ENCODE data around the gene RNH1. TPM values are rescaled to one million over a fixed set of nuclear protein-coding genes. Genes with fewer than 3 reads are reported as not detected.

RNH1 gene
- total RNA-seq, 1 experiment from 2014 or later, result 103 TPM

DNA sequence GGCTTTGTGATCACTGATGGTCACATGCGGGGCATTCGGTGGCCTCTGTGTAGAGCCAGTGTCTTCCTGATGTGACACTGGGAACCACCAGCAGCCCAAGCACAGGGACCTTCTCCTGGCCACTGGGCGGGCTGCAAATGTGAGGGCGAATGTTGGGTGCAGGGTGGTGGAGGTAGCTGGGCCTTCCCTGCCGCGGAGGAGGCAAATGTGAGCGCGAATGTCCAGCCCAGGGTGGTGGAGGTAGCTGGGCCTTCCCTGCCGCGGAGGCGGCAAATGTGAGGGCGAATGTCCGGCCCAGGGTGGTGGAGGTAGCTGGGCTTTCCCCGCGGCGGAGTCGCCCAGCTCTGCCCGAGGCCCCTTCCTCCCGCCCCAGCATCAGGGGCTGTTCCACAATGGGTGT, 33.6 kb downstream of the RNH1 start:
- H3K9me3 Mint-ChIP-seq (ENCODE audit: low read depth, unreplicated experiment), result no peaks in the 10 kb centered on the region
- DNase-seq, result no peak
- no TSS peak for BruUV-seq (replicated peaks)
- no peaks in the 10 kb centered on the region for H3K27me3 Mint-ChIP-seq (ENCODE audit: unreplicated experiment)
- peaks cover 10% of the 10 kb centered on the region for H3K4me1 Mint-ChIP-seq (ENCODE audit: low read depth, unreplicated experiment)
- CTCF ChIA-PET, result no interaction called here
- intact Hi-C loops (cut with micrococcal nuclease; ENCODE audit: unreplicated experiment), result no loop called here
- H3K27ac Mint-ChIP-seq (ENCODE audit: unreplicated experiment), result no peak overlapping the region
- no peak overlapping the region for H3K4me3 Mint-ChIP-seq (ENCODE audit: low read depth, unreplicated experiment)
- TF ChIP-seq, protein P1, sequence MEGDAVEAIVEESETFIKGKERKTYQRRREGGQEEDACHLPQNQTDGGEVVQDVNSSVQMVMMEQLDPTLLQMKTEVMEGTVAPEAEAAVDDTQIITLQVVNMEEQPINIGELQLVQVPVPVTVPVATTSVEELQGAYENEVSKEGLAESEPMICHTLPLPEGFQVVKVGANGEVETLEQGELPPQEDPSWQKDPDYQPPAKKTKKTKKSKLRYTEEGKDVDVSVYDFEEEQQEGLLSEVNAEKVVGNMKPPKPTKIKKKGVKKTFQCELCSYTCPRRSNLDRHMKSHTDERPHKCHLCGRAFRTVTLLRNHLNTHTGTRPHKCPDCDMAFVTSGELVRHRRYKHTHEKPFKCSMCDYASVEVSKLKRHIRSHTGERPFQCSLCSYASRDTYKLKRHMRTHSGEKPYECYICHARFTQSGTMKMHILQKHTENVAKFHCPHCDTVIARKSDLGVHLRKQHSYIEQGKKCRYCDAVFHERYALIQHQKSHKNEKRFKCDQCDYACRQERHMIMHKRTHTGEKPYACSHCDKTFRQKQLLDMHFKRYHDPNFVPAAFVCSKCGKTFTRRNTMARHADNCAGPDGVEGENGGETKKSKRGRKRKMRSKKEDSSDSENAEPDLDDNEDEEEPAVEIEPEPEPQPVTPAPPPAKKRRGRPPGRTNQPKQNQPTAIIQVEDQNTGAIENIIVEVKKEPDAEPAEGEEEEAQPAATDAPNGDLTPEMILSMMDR (IDR thresholded peaks at IDR 0.05; ENCODE audit: unreplicated experiment), result no peak
- peaks cover 4% of the 10 kb centered on the region for H3K36me3 Mint-ChIP-seq (ENCODE audit: insufficient read depth, unreplicated experiment)

DNA sequence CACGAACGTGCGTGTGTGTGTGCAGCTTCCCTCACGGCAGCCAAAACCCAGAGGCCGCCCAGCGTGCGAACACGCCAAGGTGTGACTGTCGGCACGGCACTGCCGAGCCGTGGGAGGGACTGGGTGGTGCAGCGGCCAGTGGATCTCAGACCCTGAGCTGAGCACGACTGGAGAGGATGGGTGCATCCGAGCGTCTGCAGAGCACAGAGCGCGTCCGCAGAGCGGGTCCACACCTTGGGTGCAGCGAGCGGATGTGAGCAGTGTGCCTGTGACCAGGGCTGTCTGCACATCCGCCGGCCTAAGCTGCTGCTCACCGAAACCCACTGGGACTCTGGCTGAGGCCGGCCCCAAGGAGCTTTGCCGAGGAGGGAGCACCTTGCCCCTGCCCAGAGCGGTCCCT, 34.2 kb downstream of the RNH1 start:
- Mint-ChIP-seq H3K36me3 (ENCODE audit: insufficient read depth, unreplicated experiment) (peaks cover 4% of the 10 kb centered on the region), H3K27me3 (ENCODE audit: unreplicated experiment) (no peaks in the 10 kb centered on the region), H3K4me3 (ENCODE audit: low read depth, unreplicated experiment) (no peak overlapping the region), H3K4me1 (ENCODE audit: low read depth, unreplicated experiment) (peaks cover 10% of the 10 kb centered on the region), H3K9me3 (ENCODE audit: low read depth, unreplicated experiment) (no peaks in the 10 kb centered on the region), H3K27ac (ENCODE audit: unreplicated experiment) (no peak overlapping the region)
- DNase-seq, result no peak
- no TSS peak for BruUV-seq (replicated peaks)
- CTCF ChIA-PET, result interaction anchor here (0.5 kb wide), 1 partner anchor 25 kb away, joined by 3 read pairs; no protein-coding TSS in a partner anchor
- intact Hi-C loops (cut with micrococcal nuclease; ENCODE audit: unreplicated experiment), result no loop called here
- TF ChIP-seq, protein P1 (IDR thresholded peaks at IDR 0.05; ENCODE audit: unreplicated experiment), result no peak

DNA sequence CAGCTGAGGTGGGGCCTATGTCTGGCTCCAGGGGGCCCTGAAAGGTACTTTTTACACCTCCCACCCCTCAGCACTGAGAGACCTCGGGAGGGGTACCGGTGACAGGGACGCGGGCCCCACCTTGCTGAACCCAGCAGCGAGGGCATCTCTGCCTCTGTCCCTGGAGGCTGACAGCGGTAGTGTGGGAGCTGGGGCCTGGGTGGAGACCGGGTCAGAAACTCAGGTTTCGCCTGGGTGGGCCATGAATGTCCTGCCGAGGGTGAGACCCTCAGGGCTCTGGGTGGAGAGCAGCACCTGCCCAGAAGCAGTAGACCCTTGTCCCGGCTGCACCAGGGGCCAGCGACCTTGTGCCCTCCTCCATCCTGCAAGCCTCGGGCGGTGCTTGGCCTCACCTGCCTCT, 34.8 kb downstream of the RNH1 start:
- H3K4me1 Mint-ChIP-seq (ENCODE audit: low read depth, unreplicated experiment), result peaks cover 10% of the 10 kb centered on the region
- CTCF ChIA-PET, result interaction anchor here (0.8 kb wide), 1 partner anchor 12 kb away, joined by 7 read pairs; no protein-coding TSS in a partner anchor
- intact Hi-C loops (cut with micrococcal nuclease; ENCODE audit: unreplicated experiment), result no loop called here
- no peak overlapping the region for H3K27ac Mint-ChIP-seq (ENCODE audit: unreplicated experiment)
- no peak overlapping the region for H3K4me3 Mint-ChIP-seq (ENCODE audit: low read depth, unreplicated experiment)
- TF ChIP-seq, protein P1 (IDR thresholded peaks at IDR 0.05; ENCODE audit: unreplicated experiment), result no peak
- no peaks in the 10 kb centered on the region for H3K27me3 Mint-ChIP-seq (ENCODE audit: unreplicated experiment)
- no peak for DNase-seq
- no peaks in the 10 kb centered on the region for H3K9me3 Mint-ChIP-seq (ENCODE audit: low read depth, unreplicated experiment)
- BruUV-seq (replicated peaks), result no TSS peak
- peaks cover 4% of the 10 kb centered on the region for H3K36me3 Mint-ChIP-seq (ENCODE audit: insufficient read depth, unreplicated experiment)

DNA sequence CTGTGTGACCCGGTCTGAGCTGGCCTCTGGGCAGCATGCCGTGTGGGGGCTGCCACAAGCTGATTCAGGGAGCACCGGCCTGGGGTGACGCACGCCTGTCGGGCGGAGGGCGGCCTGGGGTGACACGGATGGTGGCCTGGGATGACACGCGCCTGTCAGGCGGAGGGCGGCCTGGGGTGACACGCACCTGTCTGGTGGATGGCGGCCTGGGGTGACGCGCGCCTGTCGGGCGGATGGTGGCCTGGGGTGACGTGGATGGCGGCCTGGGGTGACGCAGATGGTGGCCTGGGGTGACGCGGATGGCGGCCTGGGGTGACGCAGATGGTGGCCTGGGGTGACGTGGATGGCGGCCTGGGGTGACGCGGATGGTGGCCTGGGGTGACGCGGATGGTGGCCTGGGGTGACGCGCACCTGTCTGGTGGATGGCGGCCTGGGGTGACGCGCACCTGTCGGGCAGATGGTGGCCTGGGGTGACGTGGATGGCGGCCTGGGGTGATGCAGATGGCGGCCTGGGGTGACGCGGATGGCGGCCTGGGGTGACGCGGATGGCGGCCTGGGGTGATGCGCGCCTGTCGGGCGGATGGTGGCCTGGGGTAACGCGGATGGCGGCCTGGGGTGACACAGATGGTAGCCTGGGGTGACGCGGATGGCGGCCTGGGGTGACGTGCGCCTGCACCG, 35.4 kb downstream of the RNH1 start:
- Mint-ChIP-seq H3K27me3 (ENCODE audit: unreplicated experiment) (no peaks in the 10 kb centered on the region), H3K27ac (ENCODE audit: unreplicated experiment) (no peak overlapping the region), H3K4me3 (ENCODE audit: low read depth, unreplicated experiment) (no peak overlapping the region), H3K36me3 (ENCODE audit: insufficient read depth, unreplicated experiment) (peaks cover 7% of the 10 kb centered on the region), H3K9me3 (ENCODE audit: low read depth, unreplicated experiment) (no peaks in the 10 kb centered on the region), H3K4me1 (ENCODE audit: low read depth, unreplicated experiment) (peaks cover 10% of the 10 kb centered on the region)
- CTCF ChIA-PET, result interaction anchor here (0.8 kb wide), 1 partner anchor 11 kb away, joined by 7 read pairs; no protein-coding TSS in a partner anchor
- intact Hi-C loops (cut with micrococcal nuclease; ENCODE audit: unreplicated experiment), result no loop called here
- no TSS peak for BruUV-seq (replicated peaks)
- no peak for DNase-seq
- TF ChIP-seq, protein P1 (IDR thresholded peaks at IDR 0.05; ENCODE audit: unreplicated experiment), result no peak
